H1 (cell line): ENCODE data around the gene STARD13. TPM values are rescaled to one million over a fixed set of nuclear protein-coding genes. Genes with fewer than 3 reads are reported as not detected.

ENCODE experiments used
- CBX5 ChIP-seq: fragments of 300-800, 300-1000 bp; sonication (generic); IDR thresholded peaks from 2 replicates; pipeline ENCODE4 v1.7.1; 2016; ENCODE audit warnings: antibody characterized with exemption, low read length, low read depth
- GTF2F1 ChIP-seq: IDR thresholded peaks from 2 replicates; pipeline ENCODE4 v1.6.1; 2012; ENCODE audit warnings: low read depth, low read length, improper control_type of control experiment, borderline replicate concordance
- polyA plus RNA-seq, 7 experiments: library from polyadenylated mRNA; depleted of rRNA in 3 of 7; stranded (reverse) in 5 of 7; unstranded in 2 of 7; fragments of >200 nt in 5 of 7; fragments of 200-250 nt in 2 of 7; gene quantifications; 1 replicate in 5 of 7; 2 replicates in 1 of 7; 4 replicates in 1 of 7; pipeline versions ENCODE4 v1.2.1 to v1.2.3, GENCODE V29; 2011 to 2013; ENCODE audit warnings: missing spikeins in 2 of 7, mixed read lengths in 2 of 7
- total RNA-seq: library from RNA; stranded (reverse); fragmentation: NEBNext Ultra II Directional; extraction: Animal tissue kit (Norgen Biotek cat#: 25700); gene quantifications from 2 replicates; pipeline ENCODE4 v1.2.1, GENCODE V29; 2021

Gene STARD13
- total and polyA plus RNA-seq, 2 of the 8 experiments (the other 6 are each of a cell fraction or from before 2014, with no cell fraction given), result 0.82 to 2.9 TPM

GRCh38 chr13:33058776-33059327, 226.7 kb downstream of the STARD13 start (continued):
- no peak for TF ChIP-seq GTF2F1
- TF ChIP-seq CBX5, result no peak
